IPS-20b (cell line): ENCODE data around the gene AK2.

ENCODE experiments used
- H3K27ac ChIP-seq: one replicate; pipeline ENCODE4 v1.5.1; 2013; ENCODE audit warnings: low read length
- H3K27me3 ChIP-seq: 2 replicates; pipeline ENCODE4 v1.6.1; 2013; ENCODE audit warnings: mild to moderate bottlenecking, low read length, inconsistent platforms; ENCODE audit not compliant: insufficient read depth
- H3K36me3 ChIP-seq: 2 replicates; pipeline ENCODE4 v1.6.1; 2013; ENCODE audit warnings: low read depth, mild to moderate bottlenecking, inconsistent platforms, low read length, moderate library complexity; ENCODE audit not compliant: insufficient read depth
- H3K4me1 ChIP-seq: 2 replicates; pipeline ENCODE4 v1.6.1; 2013; ENCODE audit warnings: mild to moderate bottlenecking, control low read depth, inconsistent platforms, low read length, moderate library complexity; ENCODE audit not compliant: insufficient read depth
- H3K4me3 ChIP-seq: 2 replicates; pipeline ENCODE4 v1.5.1; 2013; ENCODE audit warnings: mild to moderate bottlenecking, low read length, inconsistent platforms
- H3K9ac ChIP-seq: 2 replicates; pipeline ENCODE4 v1.6.1; 2013; ENCODE audit warnings: low read depth, mild to moderate bottlenecking, inconsistent platforms, low read length, moderate library complexity
- H3K9me3 ChIP-seq: 2 replicates; pipeline ENCODE4 v1.6.1; 2013; ENCODE audit warnings: mild to moderate bottlenecking, low read depth, low read length, inconsistent platforms; ENCODE audit not compliant: insufficient read depth

Gene AK2

GRCh38 chr1:33017175-33017574 lies 19.5 kb downstream of the AK2 start:
- no peak overlapping the region for H3K27ac ChIP-seq
- no peaks in the 10 kb centered on the region for H3K9me3 ChIP-seq
- no peaks in the 10 kb centered on the region for H3K4me1 ChIP-seq
- H3K4me3 ChIP-seq, result no peak overlapping the region
- H3K27me3 ChIP-seq, result no peaks in the 10 kb centered on the region
- H3K36me3 ChIP-seq, result peaks cover 84% of the 10 kb centered on the region
- H3K9ac ChIP-seq, result no peak overlapping the region

- H3K9me3 ChIP-seq, result no peaks in the 10 kb centered on the region
- H3K36me3 ChIP-seq, result peaks cover 82% of the 10 kb centered on the region
- H3K27ac ChIP-seq, result no peak overlapping the region
- H3K4me3 ChIP-seq, result no peak overlapping the region
- no peaks in the 10 kb centered on the region for H3K27me3 ChIP-seq
- no peaks in the 10 kb centered on the region for H3K4me1 ChIP-seq
- H3K9ac ChIP-seq, result no peak overlapping the region
These were observed 21.5 kb downstream of the AK2 start for GRCh38 chr1:33015216-33015615.

GRCh38 chr1:33014464-33015163 lies 22.1 kb downstream of the AK2 start:
- H3K4me3 ChIP-seq, result no peak overlapping the region
- peaks cover 77% of the 10 kb centered on the region for H3K36me3 ChIP-seq
- no peak overlapping the region for H3K27ac ChIP-seq
- H3K27me3 ChIP-seq, result no peaks in the 10 kb centered on the region
- no peak overlapping the region for H3K9ac ChIP-seq
- H3K9me3 ChIP-seq, result no peaks in the 10 kb centered on the region
- H3K4me1 ChIP-seq, result no peaks in the 10 kb centered on the region

GRCh38 chr1:33013791-33014190 lies 22.9 kb downstream of the AK2 start:
- Histone ChIP-seq H3K4me1 (no peaks in the 10 kb centered on the region), H3K9me3 (no peaks in the 10 kb centered on the region), H3K27me3 (no peaks in the 10 kb centered on the region), H3K27ac (no peak overlapping the region), H3K4me3 (no peak overlapping the region), H3K36me3 (peaks cover 77% of the 10 kb centered on the region), H3K9ac (no peak overlapping the region)

- no peak overlapping the region for H3K9ac ChIP-seq
- H3K27me3 ChIP-seq, result no peaks in the 10 kb centered on the region
- H3K9me3 ChIP-seq, result no peaks in the 10 kb centered on the region
- H3K4me3 ChIP-seq, result no peak overlapping the region
- peaks cover 4% of the 10 kb centered on the region; the same call in 1 of the 2 replicates for H3K4me1 ChIP-seq
- peaks cover 75% of the 10 kb centered on the region for H3K36me3 ChIP-seq
- no peak overlapping the region for H3K27ac ChIP-seq
These were observed 24.5 kb downstream of the AK2 start for GRCh38 chr1:33012165-33012564.

- no peak overlapping the region for H3K4me3 ChIP-seq
- no peaks in the 10 kb centered on the region for H3K27me3 ChIP-seq
- peaks cover 4% of the 10 kb centered on the region; the same call in 1 of the 2 replicates for H3K4me1 ChIP-seq
- H3K9ac ChIP-seq, result no peak overlapping the region
- H3K9me3 ChIP-seq, result no peaks in the 10 kb centered on the region
- no peak overlapping the region for H3K27ac ChIP-seq
- peaks cover 72% of the 10 kb centered on the region for H3K36me3 ChIP-seq
These were observed 25.6 kb downstream of the AK2 start for GRCh38 chr1:33010932-33011731.

GRCh38 chr1:33009561-33009960 lies 27.1 kb downstream of the AK2 start:
- no peaks in the 10 kb centered on the region for H3K9me3 ChIP-seq
- no peak overlapping the region for H3K27ac ChIP-seq
- no peak overlapping the region for H3K9ac ChIP-seq
- H3K4me1 ChIP-seq, result peaks cover 4% of the 10 kb centered on the region; the same call in 1 of the 2 replicates
- peaks cover 65% of the 10 kb centered on the region for H3K36me3 ChIP-seq
- H3K27me3 ChIP-seq, result no peaks in the 10 kb centered on the region
- H3K4me3 ChIP-seq, result no peak overlapping the region

GRCh38 chr1:33008051-33008914 lies 28.4 kb downstream of the AK2 start:
- Histone ChIP-seq H3K4me3 (no peak overlapping the region), H3K4me1 (peaks cover 4% of the 10 kb centered on the region; the same call in 1 of the 2 replicates), H3K36me3 (peaks cover 52% of the 10 kb centered on the region), H3K9ac (no peak overlapping the region), H3K27me3 (no peaks in the 10 kb centered on the region), H3K9me3 (no peaks in the 10 kb centered on the region), H3K27ac (no peak overlapping the region)

- Histone ChIP-seq H3K36me3 (peaks cover 43% of the 10 kb centered on the region), H3K4me3 (no peak overlapping the region), H3K9ac (no peak overlapping the region), H3K27me3 (no peaks in the 10 kb centered on the region), H3K9me3 (no peaks in the 10 kb centered on the region), H3K4me1 (peaks cover 4% of the 10 kb centered on the region; the same call in 1 of the 2 replicates), H3K27ac (no peak overlapping the region)
These were observed 29.3 kb downstream of the AK2 start for GRCh38 chr1:33007190-33008050.

GRCh38 chr1:33005838-33006421 lies 30.8 kb downstream of the AK2 start:
- no peak overlapping the region for H3K4me3 ChIP-seq
- H3K27me3 ChIP-seq, result no peaks in the 10 kb centered on the region
- peaks cover 4% of the 10 kb centered on the region; the same call in 1 of the 2 replicates for H3K4me1 ChIP-seq
- H3K9me3 ChIP-seq, result no peaks in the 10 kb centered on the region
- no peak overlapping the region for H3K9ac ChIP-seq
- no peak overlapping the region for H3K27ac ChIP-seq
- H3K36me3 ChIP-seq, result peaks cover 28% of the 10 kb centered on the region
